SK-N-SH (cell line): ENCODE measurements around the gene SPTBN5. TPM values are rescaled to one million over a fixed set of nuclear protein-coding genes. Genes with fewer than 3 reads are reported as not detected.

Experiments used
- CTCF ChIA-PET: fragments of 300-600, 350-600 bp; formaldehyde crosslinking; extraction: SDS; loops from one replicate; lab custom pipeline; 2021; lab: Yijun Ruan, JAX
- POLR2A ChIA-PET: fragments of 350-600 bp; sonication (Branson Sonifier 250); formaldehyde crosslinking; extraction: SDS; loops from one replicate; lab custom pipeline; 2020; ENCODE audit warnings: antibody characterized with exemption, inconsistent platforms; lab: Yijun Ruan, JAX
- DNase-seq: peaks from one replicate; pipeline ENCODE4 v3.0.0; 2012
- H2AFZ ChIP-seq: fragments of 200-600 bp; sonication (generic); 2 replicates; pipeline ENCODE4 v1.8.1; 2016; ENCODE audit warnings: antibody characterized with exemption, mild to moderate bottlenecking, low read depth
- H3F3A ChIP-seq: fragments of 200-600 bp; sonication (generic); replicated peaks from 2 replicates; pipeline ENCODE3; 2016; ENCODE audit warnings: antibody characterized with exemption, mild to moderate bottlenecking; ENCODE audit not compliant: insufficient read depth
- H3K27ac ChIP-seq, 2 experiments: fragments of 200-500 bp in 1 of 2; fragments of 200-600 bp in 1 of 2; sonication (Bioruptor generic) in 1 of 2; sonication (generic), shearing (Covaris generic) in 1 of 2; 2 replicates each; pipeline versions ENCODE4 v1.5.1 to v1.6.1; 2014 to 2016; ENCODE audit warnings: low read depth in 2 of 2, inconsistent platforms in 1 of 2, low read length in 1 of 2, mild to moderate bottlenecking in 1 of 2, mixed read lengths in 1 of 2
- H3K27me3 ChIP-seq: fragments of 200-600 bp; sonication (generic), shearing (Covaris generic); 2 replicates; pipeline ENCODE4 v1.6.1; 2016; ENCODE audit warnings: mixed run types; ENCODE audit not compliant: insufficient read depth
- H3K36me3 ChIP-seq, 2 experiments: fragments of 200-500 bp in 1 of 2; fragments of 200-600 bp in 1 of 2; sonication (Bioruptor generic) in 1 of 2; sonication (generic) in 1 of 2; replicated peaks in 1 of 2; 2 replicates each; pipeline versions ENCODE3 to v1.5.1; 2014 to 2016; ENCODE audit warnings: low read length in 1 of 2, mild to moderate bottlenecking in 1 of 2; ENCODE audit not compliant: insufficient read depth in 2 of 2, control insufficient read depth in 1 of 2
- H3K4me1 ChIP-seq, 2 experiments: fragments of 200-500 bp in 1 of 2; fragments of 200-600 bp in 1 of 2; sonication (Bioruptor generic) in 1 of 2; sonication (generic), shearing (Covaris generic) in 1 of 2; 2 replicates each; pipeline versions ENCODE4 v1.5.1 to v1.6.1; 2014 to 2016; ENCODE audit warnings: low read depth in 1 of 2, low read length in 1 of 2, mixed run types in 1 of 2; ENCODE audit not compliant: insufficient read depth in 2 of 2, control insufficient read depth in 1 of 2
- H3K4me2 ChIP-seq: fragments of 200-600 bp; sonication (generic), shearing (Covaris generic); 2 replicates; pipeline ENCODE4 v1.6.1; 2017; ENCODE audit warnings: mixed run types
- H3K4me3 ChIP-seq, 2 experiments: fragments of 200-500 bp in 1 of 2; fragments of 200-600 bp in 1 of 2; sonication (Bioruptor generic) in 1 of 2; sonication (generic), shearing (Covaris generic) in 1 of 2; 2 replicates each; pipeline versions ENCODE4 v1.5.1 to v1.8.1; 2014 to 2016; ENCODE audit warnings: low read depth in 2 of 2, inconsistent platforms in 1 of 2, low read length in 1 of 2, mild to moderate bottlenecking in 1 of 2, mixed read lengths in 1 of 2, moderate library complexity in 1 of 2
- H3K79me2 ChIP-seq: fragments of 200-600 bp; sonication (generic); 2 replicates; pipeline ENCODE4 v1.8.1; 2017; ENCODE audit warnings: mild to moderate bottlenecking; ENCODE audit not compliant: insufficient read depth
- H3K9ac ChIP-seq: fragments of 200-600 bp; sonication (generic); 2 replicates; pipeline ENCODE4 v1.6.1; 2017; ENCODE audit warnings: mixed run types
- H3K9me2 ChIP-seq: fragments of 200-600 bp; sonication (generic); 2 replicates; pipeline ENCODE4 v1.6.1; 2017; ENCODE audit warnings: mixed run types
- H3K9me3 ChIP-seq: fragments of 200-600 bp; sonication (generic); 2 replicates; pipeline ENCODE4 v1.6.1; 2017; ENCODE audit warnings: mixed run types, mild to moderate bottlenecking, moderate library complexity
- H4K20me1 ChIP-seq: fragments of 200-600 bp; sonication (generic); 2 replicates; pipeline ENCODE4 v1.6.1; 2017; ENCODE audit warnings: mild to moderate bottlenecking, mixed run types; ENCODE audit not compliant: insufficient read depth
- CHD2 ChIP-seq: fragments of 150-350 bp; IDR thresholded peaks from 2 replicates; pipeline ENCODE4 v1.6.1; 2018; ENCODE audit warnings: low read length; ENCODE audit not compliant: partially characterized antibody
- ELF1 ChIP-seq: IDR thresholded peaks from 2 replicates; pipeline ENCODE4 v1.4.0; 2012
- EP300 ChIP-seq, 2 experiments: IDR thresholded peaks; 2 replicates each; pipeline versions ENCODE4 v1.4.0 to v1.6.1; 2012; ENCODE audit warnings: borderline replicate concordance in 1 of 2, low read depth in 1 of 2, low read length in 1 of 2
- EZH2phosphoT487 ChIP-seq: fragments of 200-600 bp; sonication (generic); IDR thresholded peaks from 2 replicates; pipeline ENCODE4 v1.6.1; 2017; ENCODE audit warnings: low read depth, mixed run types, mild to moderate bottlenecking, antibody characterized with exemption, moderate library complexity, borderline replicate concordance
- FOSL2 ChIP-seq: IDR thresholded peaks from 2 replicates; pipeline ENCODE4 v1.4.0; 2012; ENCODE audit warnings: low read depth, mild to moderate bottlenecking, moderate library complexity, borderline replicate concordance
- FOXJ3 ChIP-seq: sonication (generic); formaldehyde crosslinking; IDR thresholded peaks from 2 replicates; pipeline ENCODE4 v1.5.1; 2020; ENCODE audit warnings: mild to moderate bottlenecking, missing genetic modification reagents
- GABPA ChIP-seq: IDR thresholded peaks from 2 replicates; pipeline ENCODE4 v1.4.0; 2012; ENCODE audit warnings: low read depth, mild to moderate bottlenecking
- GATA2 ChIP-seq: sonication (generic); formaldehyde crosslinking; IDR thresholded peaks from 2 replicates; pipeline ENCODE4 v1.5.0; 2020; ENCODE audit warnings: mild to moderate bottlenecking, missing genetic modification reagents
- MAX ChIP-seq: IDR thresholded peaks from 2 replicates; pipeline ENCODE4 v1.4.0; 2012; ENCODE audit warnings: low read depth
- MEF2A ChIP-seq: IDR thresholded peaks from 2 replicates; pipeline ENCODE4 v1.4.0; 2012; ENCODE audit warnings: low read depth, borderline replicate concordance
- NFIC ChIP-seq: IDR thresholded peaks from 2 replicates; pipeline ENCODE4 v1.4.0; 2012; ENCODE audit warnings: borderline replicate concordance
- NRF1 ChIP-seq: IDR thresholded peaks from 2 replicates; pipeline ENCODE4 v1.6.1; 2012; ENCODE audit warnings: low read depth, mild to moderate bottlenecking, low read length
- POLR2AphosphoS5 ChIP-seq: IDR thresholded peaks from 2 replicates; pipeline ENCODE4 v1.6.1; 2012; ENCODE audit warnings: low read depth, low read length
- SIN3A ChIP-seq: IDR thresholded peaks from 2 replicates; pipeline ENCODE4 v1.6.1; 2012; ENCODE audit warnings: low read depth, mild to moderate bottlenecking, low read length, moderate library complexity, borderline replicate concordance
- TAF1 ChIP-seq: IDR thresholded peaks from 2 replicates; pipeline ENCODE4 v1.6.1; 2012; ENCODE audit warnings: low read depth, mild to moderate bottlenecking, low read length, moderate library complexity, borderline replicate concordance
- TCF12 ChIP-seq: IDR thresholded peaks from 2 replicates; pipeline ENCODE4 v1.4.0; 2012
- TEAD4 ChIP-seq: IDR thresholded peaks from 2 replicates; pipeline ENCODE4 v1.4.0; 2012; ENCODE audit warnings: mild to moderate bottlenecking, borderline replicate concordance; ENCODE audit not compliant: insufficient read depth
- YY1 ChIP-seq: IDR thresholded peaks from 2 replicates; pipeline ENCODE4 v1.4.0; 2012; ENCODE audit warnings: low read depth, mild to moderate bottlenecking
- ZBTB33 ChIP-seq: IDR thresholded peaks from 2 replicates; pipeline ENCODE4 v1.4.0; 2012; ENCODE audit warnings: low read depth, borderline replicate concordance
- WGBS: methylation state at CpG from one replicate; pipeline ENCODE4 v1.1.6; 2017; ENCODE audit warnings: low lambda C conversion rate; 5-methylcytosine and 5-hydroxymethylcytosine counted together
- polyA plus RNA-seq, 3 experiments: library from polyadenylated mRNA; depleted of rRNA; stranded (reverse); fragments of >200 nt; gene quantifications; 2 replicates each; pipeline ENCODE4 v1.2.3, GENCODE V29; 2012
- TF ChIP-seq, protein P1 (sequence below): fragments of 150-350 bp; IDR thresholded peaks from 2 replicates; pipeline ENCODE4 v1.6.1; 2016; ENCODE audit warnings: mild to moderate bottlenecking, low read depth, low read length

Gene SPTBN5
- polyA plus RNA-seq, 1 of the 3 experiments (the other 2 are of a cell fraction), result 0.23 TPM

DNA sequence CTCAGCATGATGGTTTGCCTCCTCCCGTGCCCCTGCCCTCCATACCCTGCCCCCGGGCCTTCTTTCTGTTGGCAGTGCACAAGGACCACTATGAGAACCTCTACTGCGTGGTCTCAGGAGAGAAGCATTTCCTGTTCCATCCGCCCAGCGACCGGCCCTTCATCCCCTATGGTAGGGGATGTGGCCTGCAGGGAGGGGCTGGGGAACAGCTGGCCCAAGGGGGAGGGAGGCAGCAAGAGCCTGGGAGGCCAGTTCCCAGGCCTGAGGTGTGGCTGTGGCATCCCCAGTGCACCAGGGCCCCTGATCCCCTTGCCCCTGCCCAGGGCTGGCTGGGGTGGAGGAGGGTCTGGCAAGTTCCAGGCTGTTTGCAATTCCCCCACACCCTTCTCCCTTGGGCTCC, 57.8 kb downstream of the SPTBN5 start:
- CTCF ChIA-PET, result no interaction called here
- Histone ChIP-seq H3K9me2 (no peaks in the 10 kb centered on the region), H3F3A (no peaks in the 10 kb centered on the region), H3K9ac (no peak overlapping the region), H3K4me2 (no peak overlapping the region), H3K36me3 (peaks cover 0 to 8% of the 10 kb centered on the region in 2 experiments), H3K27ac (no peak overlapping the region), H3K4me1 (peaks cover 3 to 15% of the 10 kb centered on the region in 2 experiments; a peak in 2 of 4 replicates), H3K79me2 (no peaks in the 10 kb centered on the region), H4K20me1 (no peaks in the 10 kb centered on the region), H3K9me3 (no peaks in the 10 kb centered on the region), H3K4me3 (no peak overlapping the region), H3K27me3 (no peaks in the 10 kb centered on the region), H2AFZ (no peak overlapping the region)
- 96% methylated on average over 6 of the region's 6 CpGs for WGBS
- DNase-seq, result no peak
- no peak for TF ChIP-seq FOXJ3 (CRISPR knock-in tag)
- TF ChIP-seq, protein P1, sequence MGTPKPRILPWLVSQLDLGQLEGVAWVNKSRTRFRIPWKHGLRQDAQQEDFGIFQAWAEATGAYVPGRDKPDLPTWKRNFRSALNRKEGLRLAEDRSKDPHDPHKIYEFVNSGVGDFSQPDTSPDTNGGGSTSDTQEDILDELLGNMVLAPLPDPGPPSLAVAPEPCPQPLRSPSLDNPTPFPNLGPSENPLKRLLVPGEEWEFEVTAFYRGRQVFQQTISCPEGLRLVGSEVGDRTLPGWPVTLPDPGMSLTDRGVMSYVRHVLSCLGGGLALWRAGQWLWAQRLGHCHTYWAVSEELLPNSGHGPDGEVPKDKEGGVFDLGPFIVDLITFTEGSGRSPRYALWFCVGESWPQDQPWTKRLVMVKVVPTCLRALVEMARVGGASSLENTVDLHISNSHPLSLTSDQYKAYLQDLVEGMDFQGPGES, result no peak
- TF ChIP-seq YY1, result no peak
- TF ChIP-seq MAX, result no peak
- no peak for TF ChIP-seq NFIC
- no peak for TF ChIP-seq GATA2 (CRISPR knock-in tag)
- TF ChIP-seq GABPA, result no peak
- TF ChIP-seq POLR2AphosphoS5, result no peak
- no peak for TF ChIP-seq TAF1
- TF ChIP-seq ZBTB33, result no peak
- TF ChIP-seq EZH2phosphoT487, result no peak
- no peak for TF ChIP-seq CHD2
- TF ChIP-seq EP300 (IDR thresholded peaks at IDR 0.05; ENCODE audit: borderline replicate concordance in 1 of 2, low read depth in 1 of 2, low read length in 1 of 2), result no peak
- TF ChIP-seq ELF1, result no peak
- TF ChIP-seq FOSL2, result no peak
- POLR2A ChIA-PET, result no interaction called here

- Histone ChIP-seq H3K9ac (no peak overlapping the region), H3K79me2 (no peaks in the 10 kb centered on the region), H3K36me3 (peaks cover 0 to 5% of the 10 kb centered on the region in 2 experiments), H3K4me1 (peaks cover 0 to 3% of the 10 kb centered on the region in 2 experiments; a peak in 2 of 4 replicates), H4K20me1 (no peaks in the 10 kb centered on the region), H3F3A (no peaks in the 10 kb centered on the region), H2AFZ (no peak overlapping the region), H3K4me2 (no peak overlapping the region), H3K9me2 (no peaks in the 10 kb centered on the region), H3K4me3 (no peak overlapping the region), H3K27ac (no peak overlapping the region), H3K9me3 (no peaks in the 10 kb centered on the region), H3K27me3 (no peaks in the 10 kb centered on the region)
- WGBS, result 89% methylated on average over 2 of the region's 3 CpGs
- DNase-seq, result no peak
- ChIA-PET CTCF (interaction anchor here (1.0 to 1.5 kb wide), 3 partner anchors 14 to 70 kb away, joined by 3 to 4 read pairs (median 3); no protein-coding TSS in a partner anchor), POLR2A (no interaction called here)
- no peak for TF ChIP-seq EP300 (IDR thresholded peaks at IDR 0.05; ENCODE audit: borderline replicate concordance in 1 of 2, low read depth in 1 of 2, low read length in 1 of 2)
- TF ChIP-seq TEAD4, result no peak
- no peak for TF ChIP-seq TCF12
- TF ChIP-seq ZBTB33, result no peak
- TF ChIP-seq GABPA, result no peak
- TF ChIP-seq MEF2A, result no peak
- TF ChIP-seq FOSL2, result no peak
- TF ChIP-seq ELF1, result no peak
- TF ChIP-seq NRF1, result no peak
- no peak for TF ChIP-seq GATA2 (CRISPR knock-in tag)
- TF ChIP-seq SIN3A, result no peak
These were observed 59.8 kb downstream of the SPTBN5 start for GRCh38 chr15:41834096-41834495.
